ENCODE data around the gene PIGV.

- TF ChIP-seq CTCF (IDR thresholded peaks at IDR 0.05) (no peak), EZH2 (IDR thresholded peaks at IDR 0.05; ENCODE audit: borderline replicate concordance, insufficient read depth, low read depth, low read length, poor library complexity, severe bottlenecking) (no peak)
Measured at GRCh38 chr1:26799479-26800142, 11.9 kb downstream of the PIGV start.
